Naive thymus-derived CD4-positive, alpha-beta T cell (primary cell): ENCODE measurements around the gene CLPTM1. TPM values are rescaled to one million over a fixed set of nuclear protein-coding genes. Genes with fewer than 3 reads are reported as not detected.
A peak's percentile ranks its signal among the peaks of the same experiment; 100 is the strongest.

Experiments used
- ATAC-seq: fragments of 150-1000 bp; cut with Tn5 transposase; 2 replicates; pipeline ENCODE4 v1.10.0; 2021; ENCODE audit warnings: mild to moderate bottlenecking, moderate library complexity
- CTCF ChIA-PET: fragments of 350-600 bp; sonication (Branson Sonifier 250); formaldehyde crosslinking; loops from one replicate; lab custom pipeline; 2021; ENCODE audit warnings: antibody characterized with exemption; lab: Charles Lee
- POLR2A ChIA-PET: fragments of 350-600 bp; sonication (Branson Sonifier 250); formaldehyde crosslinking; loops from one replicate; lab custom pipeline; 2021; ENCODE audit warnings: antibody characterized with exemption, inconsistent platforms; lab: Charles Lee
- DNase-seq, 9 donors: peaks; one replicate each; pipeline versions ENCODE4 v3.0.0 to v3.0.0-alpha.2; 2020 to 2022; ENCODE audit warnings: mixed read lengths in 1 of 9
- H3K27ac ChIP-seq: one replicate; pipeline ENCODE4 v1.7.0; 2013; ENCODE audit warnings: mild to moderate bottlenecking, low read depth, low read length, moderate library complexity
- H3K27me3 ChIP-seq, 2 donors: one replicate each; pipeline ENCODE4 v1.7.0; 2013; ENCODE audit warnings: low read length in 2 of 2, mild to moderate bottlenecking in 2 of 2, moderate library complexity in 2 of 2; ENCODE audit not compliant: control insufficient read depth in 2 of 2, insufficient read depth in 2 of 2
- H3K36me3 ChIP-seq, 3 experiments: 1 replicate in 2 of 3; 2 replicates in 1 of 3; pipeline ENCODE4 v1.7.0; 2013; ENCODE audit warnings: low read length in 3 of 3, mild to moderate bottlenecking in 3 of 3, moderate library complexity in 1 of 3; ENCODE audit not compliant: insufficient read depth in 3 of 3, control insufficient read depth in 2 of 3
- H3K4me1 ChIP-seq, 2 donors: one replicate each; pipeline ENCODE4 v1.7.0; 2013; ENCODE audit warnings: low read length in 2 of 2, mild to moderate bottlenecking in 2 of 2, moderate library complexity in 1 of 2; ENCODE audit not compliant: control insufficient read depth in 2 of 2, insufficient read depth in 2 of 2
- H3K4me3 ChIP-seq: 2 replicates; pipeline ENCODE4 v1.7.0; 2013; ENCODE audit warnings: mild to moderate bottlenecking, low read length
- H3K9me3 ChIP-seq, 3 experiments: 1 replicate in 2 of 3; 2 replicates in 1 of 3; pipeline ENCODE4 v1.7.0; 2013; ENCODE audit warnings: low read length in 3 of 3; ENCODE audit not compliant: control insufficient read depth in 2 of 3
- H3K27ac Mint-ChIP-seq, 9 donors: one replicate each; pipeline ENCODE4 v1.8.0; 2020 to 2022; ENCODE audit warnings: mixed read lengths in 9 of 9, mild to moderate bottlenecking in 8 of 9, moderate library complexity in 5 of 9, inconsistent platforms in 2 of 9
- H3K27me3 Mint-ChIP-seq, 5 donors: one replicate each; pipeline ENCODE4 v1.8.0; 2021 to 2022; ENCODE audit warnings: mixed read lengths in 5 of 5, mild to moderate bottlenecking in 1 of 5
- H3K36me3 Mint-ChIP-seq, 5 donors: one replicate each; pipeline ENCODE4 v1.8.0; 2020 to 2022; ENCODE audit warnings: mixed read lengths in 5 of 5, mild to moderate bottlenecking in 3 of 5, inconsistent platforms in 1 of 5
- H3K4me1 Mint-ChIP-seq, 7 donors: one replicate each; pipeline ENCODE4 v1.8.0; 2020 to 2022; ENCODE audit warnings: mixed read lengths in 7 of 7, mild to moderate bottlenecking in 3 of 7, inconsistent platforms in 1 of 7
- H3K4me3 Mint-ChIP-seq, 10 donors: one replicate each; pipeline ENCODE4 v1.8.0; 2020 to 2022; ENCODE audit warnings: mild to moderate bottlenecking in 10 of 10, mixed read lengths in 10 of 10, moderate library complexity in 6 of 10, inconsistent platforms in 2 of 10
- H3K9me3 Mint-ChIP-seq, 11 donors: one replicate each; pipeline ENCODE4 v1.8.0; 2020 to 2022; ENCODE audit warnings: mixed read lengths in 11 of 11, mild to moderate bottlenecking in 4 of 11, inconsistent platforms in 1 of 11, moderate library complexity in 1 of 11
- intact Hi-C, 2 donors: fragments of 100-400 bp; cut with micrococcal nuclease; formaldehyde crosslinking; loops; one replicate each; pipeline ENCODE4 v1.15.1; 2023
- polyA plus RNA-seq, 2 donors: library from polyadenylated mRNA; unstranded; fragments of 300-500 nt; fragmentation: Illumina TruSeq; gene quantifications; one replicate each; pipeline ENCODE4 v1.2.3, GENCODE V29; 2021
- total RNA-seq, 6 experiments: library from RNA in 5 of 6; stranded (reverse) in 5 of 6; gene quantifications; 1 replicate in 5 of 6; 2 replicates in 1 of 6; pipeline ENCODE4 v1.2.3 and lab custom pipeline; 2021 to 2026

Gene CLPTM1
- total and polyA plus RNA-seq, 7 experiments from 2014 or later = 11.7 to 83.3 (median 71.4) TPM

GRCh38 chr19:45037393-45038169 is 82.4 kb downstream of the CLPTM1 start:
- Histone ChIP-seq H3K9me3 (peaks cover 0 to 4% (median 0%) of the 10 kb centered on the region in 3 experiments), H3K36me3 (peaks cover 11 to 55% (median 17%) of the 10 kb centered on the region in 3 experiments), H3K27me3 (no peaks in the 10 kb centered on the region), H3K27ac (peak overlapping the region; percentile 69), H3K4me3 (no peak overlapping the region), H3K4me1 (peaks cover 15 to 24% of the 10 kb centered on the region in 2 donors)
- intact Hi-C loops = loop anchor here (1.0 to 2.0 kb wide), 4 partner anchors 35 to 147 kb away; partner anchors contain the start of genes BLOC1S3 (in 1 of the 2), CLPTM1 (in 1 of the 2), TOMM40 (in 1 of the 2) and TRAPPC6A (in 1 of the 2)
- POLR2A ChIA-PET = interaction anchor here (0.7 to 3.3 kb wide), 4 partner anchors 20 to 141 kb away, joined by 3 to 18 read pairs (median 12); partner anchors contain the start of genes BLOC1S3, PPP1R37, RELB and TRAPPC6A
- peak overlapping the region in 6 of 9 donors; percentile 49 to 73 (median 68) for H3K27ac Mint-ChIP-seq
- H3K27me3 Mint-ChIP-seq = no peaks in the 10 kb centered on the region
- CTCF ChIA-PET = no interaction called here
- H3K9me3 Mint-ChIP-seq = peaks cover 0 to 4% (median 0%) of the 10 kb centered on the region in 11 donors
- peaks cover 26 to 37% (median 33%) of the 10 kb centered on the region in 7 donors for H3K4me1 Mint-ChIP-seq
- ATAC-seq = no peak
- peak overlapping the region; percentile 18 to 93 (median 62) for H3K4me3 Mint-ChIP-seq
- H3K36me3 Mint-ChIP-seq = peaks cover 6 to 40% (median 11%) of the 10 kb centered on the region in 5 donors
- DNase-seq = peak in 1 of 9 donors; percentile 25

DNA sequence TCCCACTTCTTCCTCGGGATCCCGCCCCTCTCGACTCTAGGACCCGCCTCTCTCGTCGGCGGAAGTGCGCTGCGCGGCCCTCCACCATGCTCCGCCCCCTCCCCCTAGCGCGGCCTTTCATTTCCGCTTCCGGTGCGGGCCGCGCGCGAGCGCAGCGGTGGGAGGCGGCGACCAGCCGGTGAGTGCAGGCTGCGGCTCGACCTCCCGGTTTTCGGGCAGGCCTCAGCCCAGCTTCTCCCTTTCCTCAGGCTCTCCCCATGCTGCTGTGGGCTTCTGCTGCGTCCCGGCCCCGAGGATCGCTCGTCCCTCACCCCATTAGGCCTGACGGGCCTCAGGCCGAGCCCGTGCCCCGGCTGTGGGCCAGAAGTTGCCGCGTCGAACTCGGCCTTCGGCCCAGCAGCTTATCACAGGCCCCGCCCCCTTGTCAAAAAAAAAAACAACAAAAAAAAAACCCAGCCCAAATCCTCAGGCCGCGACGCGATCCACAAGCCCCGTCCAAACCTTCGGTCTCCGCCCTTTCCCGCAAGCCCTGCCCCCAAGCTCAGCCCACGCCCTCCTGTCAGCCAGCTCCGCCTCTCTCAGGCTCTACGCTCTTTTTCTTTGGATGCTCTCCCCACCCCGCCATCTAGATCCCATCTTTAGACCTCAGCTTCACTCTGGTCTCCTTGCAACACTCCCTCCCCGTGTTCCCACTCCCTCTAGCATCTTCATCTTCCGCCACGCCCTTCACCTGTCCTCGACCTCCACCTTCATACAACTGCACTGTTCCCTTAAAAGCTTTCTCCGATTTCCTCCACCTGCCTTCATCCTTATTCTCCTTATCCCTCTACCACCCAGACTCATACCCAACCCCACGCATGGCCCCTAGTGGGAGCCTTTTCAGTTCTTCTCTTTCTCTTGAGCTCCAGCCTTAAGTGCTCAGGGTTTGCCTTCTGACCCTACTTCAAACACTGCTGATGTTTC is 84.0 kb downstream of the CLPTM1 start, which contains the start of gene CLASRP:
Gene CLASRP, plus strand, starts transcription at position 115 of the 963 bp plus-strand sequence. CDS start 1,168 bp downstream, outside the sequence.
- ChIA-PET POLR2A (interaction anchor here (0.7 to 3.3 kb wide), 9 partner anchors 8 to 139 kb away, joined by 3 to 18 read pairs (median 5); partner anchors contain the start of genes BLOC1S3, GEMIN7, PPP1R37 and RELB), CTCF (interaction anchor here (0.7 to 1.6 kb wide), 3 partner anchors 20 to 692 kb away, joined by 3 to 8 read pairs (median 3); partner anchors contain the start of gene FBXO46)
- Mint-ChIP-seq H3K27ac (peak within 1 kb of the TSS; percentile 90 to 99 (median 98)), H3K4me3 (peak within 1 kb of the TSS; percentile 89 to 100 (median 99)), H3K4me1 (peaks cover 26 to 43% (median 33%) of the 10 kb centered on the region in 7 donors), H3K9me3 (peaks cover 0 to 4% (median 0%) of the 10 kb centered on the region in 11 donors), H3K36me3 (peaks cover 3 to 34% (median 9%) of the 10 kb centered on the region in 5 donors), H3K27me3 (no peaks in the 10 kb centered on the region)
- peak; percentile 73 to 92 (median 85) for DNase-seq
- peak; percentile 96 for ATAC-seq
- peaks cover 11 to 56% (median 18%) of the 10 kb centered on the region in 3 experiments for H3K36me3 ChIP-seq
- H3K27me3 ChIP-seq = no peaks in the 10 kb centered on the region
- peak within 1 kb of the TSS; percentile 85 for H3K4me3 ChIP-seq
- H3K27ac ChIP-seq = peak within 1 kb of the TSS; percentile 100
- peaks cover 0 to 4% (median 0%) of the 10 kb centered on the region in 3 experiments for H3K9me3 ChIP-seq
- intact Hi-C loops = loop anchor here (1.0 to 2.0 kb wide), 8 partner anchors 20 to 212 kb away; partner anchors contain the start of genes BLOC1S3 (in 2 of the 2), CLPTM1 (in 2 of the 2), TRAPPC6A (in 2 of the 2) and ZNF296 (in 2 of the 2)
- peaks cover 15 to 24% of the 10 kb centered on the region in 2 donors for H3K4me1 ChIP-seq

DNA sequence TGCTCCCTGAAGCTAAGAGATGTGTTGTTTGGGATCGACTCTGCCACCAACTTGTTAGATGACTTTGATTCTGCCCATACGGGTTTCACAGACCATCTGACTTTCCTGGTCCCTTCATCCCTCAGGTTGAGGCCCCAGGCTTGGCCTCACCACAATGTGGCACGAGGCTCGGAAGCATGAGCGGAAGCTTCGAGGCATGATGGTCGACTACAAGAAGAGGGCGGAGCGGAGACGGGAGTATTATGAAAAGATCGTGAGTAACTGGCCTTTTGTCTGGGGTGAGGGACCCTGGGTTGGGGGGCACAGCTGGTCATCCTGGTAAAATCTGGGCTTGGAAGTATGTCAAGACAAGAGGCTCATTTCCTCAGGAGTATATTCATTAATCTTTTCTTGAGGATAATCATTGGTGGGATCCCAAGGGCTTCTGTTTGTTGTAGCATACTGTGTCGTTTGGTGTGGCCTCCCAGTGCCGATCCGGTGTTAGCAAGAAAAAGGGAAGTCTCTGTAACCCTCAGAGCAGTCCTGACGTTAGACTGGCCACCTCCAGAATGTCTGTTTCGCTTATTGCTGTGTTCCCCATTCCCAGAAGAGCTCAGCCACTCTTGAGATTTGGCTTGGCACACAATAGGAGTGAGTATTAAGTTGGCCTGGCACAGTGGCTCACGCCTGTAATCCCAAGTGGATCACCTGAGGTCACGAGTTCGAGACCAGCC is 85.0 kb downstream of the CLPTM1 start:
- peaks cover 26 to 49% (median 39%) of the 10 kb centered on the region in 7 donors for H3K4me1 Mint-ChIP-seq
- H3K36me3 ChIP-seq = peaks cover 11 to 56% (median 22%) of the 10 kb centered on the region in 3 experiments
- H3K27ac Mint-ChIP-seq = peak overlapping the region; percentile 21 to 98 (median 94)
- ChIA-PET POLR2A (interaction anchor here (1.2 to 3.3 kb wide), 5 partner anchors 9 to 138 kb away, joined by 4 to 18 read pairs (median 10); partner anchors contain the start of genes BLOC1S3, PPP1R37, RELB and TRAPPC6A), CTCF (interaction anchor here (1.5 to 1.6 kb wide), 2 partner anchors 19 to 52 kb away, joined by 3 to 8 read pairs; no protein-coding TSS in a partner anchor)
- peak overlapping the region; percentile 89 to 100 (median 99) for H3K4me3 Mint-ChIP-seq
- intact Hi-C loops = no loop called here
- H3K27me3 ChIP-seq = no peaks in the 10 kb centered on the region
- H3K36me3 Mint-ChIP-seq = peaks cover 3 to 26% (median 9%) of the 10 kb centered on the region in 5 donors
- H3K9me3 ChIP-seq = peaks cover 0 to 4% (median 0%) of the 10 kb centered on the region in 3 experiments
- peak overlapping the region; percentile 85 for H3K4me3 ChIP-seq
- peaks cover 15 to 24% of the 10 kb centered on the region in 2 donors for H3K4me1 ChIP-seq
- ATAC-seq (no peak), DNase-seq (no peak)
- H3K9me3 Mint-ChIP-seq = peaks cover 0 to 4% (median 0%) of the 10 kb centered on the region in 11 donors
- peak overlapping the region; percentile 100 for H3K27ac ChIP-seq
- no peaks in the 10 kb centered on the region for H3K27me3 Mint-ChIP-seq

GRCh38 chr19:45041125-45041524 is 85.9 kb downstream of the CLPTM1 start:
- H3K4me1 Mint-ChIP-seq = peaks cover 29 to 58% (median 48%) of the 10 kb centered on the region in 7 donors
- Histone ChIP-seq H3K36me3 (peaks cover 11 to 57% (median 24%) of the 10 kb centered on the region in 3 experiments), H3K27ac (no peak overlapping the region), H3K27me3 (no peaks in the 10 kb centered on the region), H3K4me1 (peaks cover 15 to 29% of the 10 kb centered on the region in 2 donors), H3K4me3 (no peak overlapping the region), H3K9me3 (no peaks in the 10 kb centered on the region)
- DNase-seq (no peak), ATAC-seq (no peak)
- CTCF ChIA-PET = interaction anchor here (0.5 to 2.0 kb wide), 3 partner anchors 20 to 332 kb away, joined by 3 to 6 read pairs (median 4); partner anchors contain the start of gene BLOC1S3
- intact Hi-C loops = no loop called here
- H3K36me3 Mint-ChIP-seq = peaks cover 6 to 22% (median 9%) of the 10 kb centered on the region in 5 donors
- peaks cover 0 to 4% (median 0%) of the 10 kb centered on the region in 11 donors for H3K9me3 Mint-ChIP-seq
- peak overlapping the region; percentile 42 to 100 (median 69) for H3K4me3 Mint-ChIP-seq
- no peaks in the 10 kb centered on the region for H3K27me3 Mint-ChIP-seq
- POLR2A ChIA-PET = interaction anchor here (0.8 kb wide), 1 partner anchor 39 kb away, joined by 5 read pairs; no protein-coding TSS in a partner anchor
- peak overlapping the region in 5 of 9 donors; percentile 28 to 79 (median 49) for H3K27ac Mint-ChIP-seq
